GM18505 (cell line): Measurements from ENCODE around the gene UQCRQ.
"Not testable (repeated sequence)": the region's sequence is repeated elsewhere in the genome, so short reads cannot be mapped to it uniquely, and the experiment has no call there.

Experiments used
- ATAC-seq: cut with Tn5 transposase; IDR thresholded peaks from one replicate; pipeline ENCODE4 v1.9.1; 2021; ENCODE audit not compliant: unreplicated experiment
- POLR2A ChIP-seq: IDR thresholded peaks from 4 replicates; pipeline ENCODE4 v1.6.1; 2011; ENCODE audit warnings: borderline replicate concordance; ENCODE audit not compliant: insufficient read depth, insufficient read length; ENCODE audit errors: extremely low read depth

Gene UQCRQ

GRCh38 chr5:132841305-132841704, 25.1 kb upstream of the UQCRQ start:
- ATAC-seq, result no peak
- TF ChIP-seq POLR2A, result no peak

GRCh38 chr5:132848270-132848669, 18.2 kb upstream of the UQCRQ start:
- ATAC-seq, result no peak
- no peak for TF ChIP-seq POLR2A

- ATAC-seq, result no peak
- TF ChIP-seq POLR2A, result no peak
Measured at GRCh38 chr5:132849347-132849746, 17.1 kb upstream of the UQCRQ start.

- TF ChIP-seq POLR2A, result no peak
- no peak for ATAC-seq
Measured at GRCh38 chr5:132850066-132850465, 16.4 kb upstream of the UQCRQ start.

GRCh38 chr5:132853323-132853722, 13.1 kb upstream of the UQCRQ start:
- TF ChIP-seq POLR2A, result no peak

GRCh38 chr5:132853790-132854189, 12.7 kb upstream of the UQCRQ start:
- TF ChIP-seq POLR2A, result no peak
- ATAC-seq, result no peak

More at GRCh38 chr5:132853323-132853722, 13.1 kb upstream of the UQCRQ start:
- ATAC-seq, result no peak

- ATAC-seq, result no peak
Measured at GRCh38 chr5:132854301-132854700, 12.1 kb upstream of the UQCRQ start.

GRCh38 chr5:132854992-132855391, 11.4 kb upstream of the UQCRQ start:
- ATAC-seq, result not testable (repeated sequence)

More at GRCh38 chr5:132854301-132854700, 12.1 kb upstream of the UQCRQ start:
- TF ChIP-seq POLR2A, result no peak

- no peak for ATAC-seq
- TF ChIP-seq POLR2A, result no peak
Measured at GRCh38 chr5:132856011-132856410, 10.4 kb upstream of the UQCRQ start.

GRCh38 chr5:132859889-132860437, 6.5 kb upstream of the UQCRQ start:
- ATAC-seq, result no peak

GRCh38 chr5:132860742-132861141, 5.7 kb upstream of the UQCRQ start:
- ATAC-seq, result no peak
- no peak for TF ChIP-seq POLR2A

More at GRCh38 chr5:132859889-132860437, 6.5 kb upstream of the UQCRQ start:
- no peak for TF ChIP-seq POLR2A

- TF ChIP-seq POLR2A, result no peak
- peak; percentile 15 for ATAC-seq
Measured at GRCh38 chr5:132865668-132866341, 637 bp upstream of the UQCRQ start.

GRCh38 chr5:132867046-132867451, 607 bp downstream of the UQCRQ start:
- peak; percentile 20 for ATAC-seq
- no peak for TF ChIP-seq POLR2A

- TF ChIP-seq POLR2A, result no peak
- ATAC-seq, result no peak
Measured at GRCh38 chr5:132868754-132869153, 2.3 kb downstream of the UQCRQ start.
